Mesenchymal stem cell (in vitro differentiated cells and primary cell): ENCODE data around the gene AURKA.

Experiments
- DNase-seq: peaks from one replicate; pipeline ENCODE4 v3.0.0-alpha.2; 2013
- H2AFZ ChIP-seq: one replicate; pipeline ENCODE4 v1.6.1; 2013; ENCODE audit warnings: low read depth, mild to moderate bottlenecking, control low read depth, inconsistent platforms, low read length, moderate library complexity
- H2AK5ac ChIP-seq: 2 replicates; pipeline ENCODE4 v1.6.1; 2013; ENCODE audit warnings: low read length, moderate library complexity, mild to moderate bottlenecking, inconsistent platforms; ENCODE audit not compliant: severe bottlenecking
- H2BK120ac ChIP-seq: one replicate; pipeline ENCODE4 v1.6.1; 2013; ENCODE audit warnings: low read depth, mild to moderate bottlenecking, inconsistent platforms, low read length, moderate library complexity
- H2BK12ac ChIP-seq, 2 experiments: one replicate each; pipeline ENCODE4 v1.6.1; 2013; ENCODE audit warnings: inconsistent platforms in 2 of 2, low read length in 2 of 2, mild to moderate bottlenecking in 2 of 2, moderate library complexity in 2 of 2, control low read depth in 1 of 2
- H2BK15ac ChIP-seq: one replicate; pipeline ENCODE4 v1.6.1; 2013; ENCODE audit warnings: mild to moderate bottlenecking, low read depth, inconsistent platforms; ENCODE audit not compliant: poor library complexity, severe bottlenecking
- H2BK5ac ChIP-seq: 2 replicates; pipeline ENCODE4 v1.6.1; 2013; ENCODE audit warnings: low read depth, mild to moderate bottlenecking, low read length, control low read depth, inconsistent platforms; ENCODE audit not compliant: poor library complexity, severe bottlenecking
- H3K14ac ChIP-seq, 2 experiments: one replicate each; pipeline ENCODE4 v1.6.1; 2013; ENCODE audit warnings: inconsistent platforms in 2 of 2, low read length in 2 of 2, control low read depth in 1 of 2, mild to moderate bottlenecking in 1 of 2, moderate library complexity in 1 of 2
- H3K18ac ChIP-seq, 2 experiments: one replicate each; pipeline ENCODE4 v1.6.1; 2013; ENCODE audit warnings: inconsistent platforms in 2 of 2, low read length in 2 of 2, control low read depth in 1 of 2, low read depth in 1 of 2, mild to moderate bottlenecking in 1 of 2
- H3K23ac ChIP-seq, 2 experiments: one replicate each; pipeline ENCODE4 v1.6.1; 2013; ENCODE audit warnings: inconsistent platforms in 2 of 2, low read length in 2 of 2, mild to moderate bottlenecking in 2 of 2, moderate library complexity in 2 of 2, control low read depth in 1 of 2
- H3K27ac ChIP-seq: 2 replicates; pipeline ENCODE4 v1.5.1; 2013; ENCODE audit warnings: mild to moderate bottlenecking, moderate library complexity, low read length, control low read depth, inconsistent platforms; ENCODE audit not compliant: poor library complexity, severe bottlenecking
- H3K27me3 ChIP-seq, 2 experiments: 2 replicates each; pipeline versions ENCODE4 v1.6.1 to v1.7.0; 2013; ENCODE audit warnings: low read length in 2 of 2, mild to moderate bottlenecking in 2 of 2, moderate library complexity in 2 of 2, control low read depth in 1 of 2, inconsistent platforms in 1 of 2; ENCODE audit not compliant: control insufficient read depth in 1 of 2, insufficient read depth in 1 of 2
- H3K36me3 ChIP-seq, 2 experiments: 2 replicates each; pipeline versions ENCODE4 v1.6.1 to v1.7.0; 2013; ENCODE audit warnings: low read length in 2 of 2, control low read depth in 1 of 2, inconsistent platforms in 1 of 2, low read depth in 1 of 2, mild to moderate bottlenecking in 1 of 2; ENCODE audit not compliant: insufficient read depth in 2 of 2, control insufficient read depth in 1 of 2
- H3K4ac ChIP-seq, 2 experiments: one replicate each; pipeline ENCODE4 v1.6.1; 2013; ENCODE audit warnings: inconsistent platforms in 2 of 2, low read length in 2 of 2, mild to moderate bottlenecking in 2 of 2, moderate library complexity in 2 of 2, control low read depth in 1 of 2, low read depth in 1 of 2
- H3K4me1 ChIP-seq: 2 replicates; pipeline ENCODE4 v1.6.1; 2013; ENCODE audit warnings: low read depth, low read length, control low read depth; ENCODE audit not compliant: control insufficient read depth, insufficient read depth
- H3K4me2 ChIP-seq: 2 replicates; pipeline ENCODE4 v1.6.1; 2013; ENCODE audit warnings: low read length, mild to moderate bottlenecking, inconsistent platforms; ENCODE audit not compliant: poor library complexity, severe bottlenecking
- H3K4me3 ChIP-seq, 2 experiments: 2 replicates each; pipeline versions ENCODE4 v1.5.1 to v1.7.0; 2013; ENCODE audit warnings: low read length in 2 of 2, mild to moderate bottlenecking in 2 of 2, control low read depth in 1 of 2, low read depth in 1 of 2; ENCODE audit not compliant: insufficient read depth in 1 of 2
- H3K79me1 ChIP-seq: replicated peaks from 2 replicates; pipeline ENCODE4 v1.6.1; 2013; ENCODE audit warnings: mild to moderate bottlenecking, control low read depth, low read length, inconsistent platforms; ENCODE audit not compliant: poor library complexity, severe bottlenecking
- H3K9ac ChIP-seq: 2 replicates; pipeline ENCODE4 v1.7.0; 2013; ENCODE audit warnings: mild to moderate bottlenecking, low read length, moderate library complexity
- H3K9me3 ChIP-seq: 2 replicates; pipeline ENCODE4 v1.7.0; 2013; ENCODE audit warnings: mild to moderate bottlenecking, low read length; ENCODE audit not compliant: control insufficient read depth
- H4K8ac ChIP-seq: one replicate; pipeline ENCODE4 v1.6.1; 2013; ENCODE audit warnings: inconsistent platforms, mild to moderate bottlenecking, low read length, moderate library complexity
- H4K91ac ChIP-seq: one replicate; pipeline ENCODE4 v1.6.1; 2013; ENCODE audit warnings: mild to moderate bottlenecking, low read length, inconsistent platforms
- WGBS: methylation state at CpG from one replicate; pipeline ENCODE4 v1.1.7; 2013; ENCODE audit warnings: mixed read lengths; 5-methylcytosine and 5-hydroxymethylcytosine counted together

The AURKA gene

GRCh38 chr20:56428881-56429280 is 36.9 kb upstream of the AURKA start:
- Histone ChIP-seq H2BK120ac (no peak overlapping the region), H3K27ac (no peak overlapping the region), H3K23ac (peak overlapping the region in 1 of 2 experiments; percentile 28), H3K4me1 (peaks cover 9% of the 10 kb centered on the region), H4K8ac (peak overlapping the region; percentile 8), H3K79me1 (no peaks in the 10 kb centered on the region), H3K4ac (no peak overlapping the region), H2AFZ (peak overlapping the region; percentile 46), H3K4me2 (no peak overlapping the region), H2AK5ac (no peak overlapping the region), H3K9ac (peak overlapping the region; percentile 9), H3K18ac (no peak overlapping the region), H2BK12ac (peak overlapping the region in 1 of 2 experiments; percentile 43), H3K27me3 (peaks cover 0 to 22% of the 10 kb centered on the region in 2 experiments), H4K91ac (no peak overlapping the region), H3K9me3 (no peaks in the 10 kb centered on the region), H3K14ac (no peak overlapping the region), H2BK5ac (no peak overlapping the region), H3K36me3 (no peaks in the 10 kb centered on the region), H3K4me3 (no peak overlapping the region), H2BK15ac (no peak overlapping the region)
- WGBS: 96% methylated on average over 8 of the region's 8 CpGs
- no peak for DNase-seq

- no peaks in the 10 kb centered on the region for H3K79me1 ChIP-seq
- whole genome bisulfite sequencing: 95% methylated on average over 5 of the region's 5 CpGs
- H3K4me2 ChIP-seq: no peak overlapping the region
- no peaks in the 10 kb centered on the region for H3K36me3 ChIP-seq
- no peak overlapping the region for H3K9ac ChIP-seq
- no peak overlapping the region for H3K23ac ChIP-seq
- H2BK5ac ChIP-seq: no peak overlapping the region
- H2AFZ ChIP-seq: no peak overlapping the region
- peaks cover 9% of the 10 kb centered on the region for H3K4me1 ChIP-seq
- H3K9me3 ChIP-seq: no peaks in the 10 kb centered on the region
- no peak overlapping the region for H2BK120ac ChIP-seq
- H3K14ac ChIP-seq: no peak overlapping the region
- H2BK15ac ChIP-seq: no peak overlapping the region
- H3K4me3 ChIP-seq: no peak overlapping the region
- H4K91ac ChIP-seq: no peak overlapping the region
- DNase-seq: no peak
- no peak overlapping the region for H3K27ac ChIP-seq
- H3K4ac ChIP-seq: no peak overlapping the region
- peaks cover 0 to 22% of the 10 kb centered on the region in 2 experiments for H3K27me3 ChIP-seq
- H2BK12ac ChIP-seq: peak overlapping the region in 1 of 2 experiments; percentile 10
- H4K8ac ChIP-seq: no peak overlapping the region
- no peak overlapping the region for H2AK5ac ChIP-seq
- peak overlapping the region in 1 of 2 experiments; percentile 38 for H3K18ac ChIP-seq
Measured at GRCh38 chr20:56428410-56428809, 36.4 kb upstream of the AURKA start.

GRCh38 chr20:56427797-56428196 is 35.8 kb upstream of the AURKA start:
- Histone ChIP-seq H2BK15ac (no peak overlapping the region), H3K18ac (no peak overlapping the region), H3K4me3 (no peak overlapping the region), H2AFZ (no peak overlapping the region), H4K8ac (no peak overlapping the region), H3K23ac (no peak overlapping the region), H3K27me3 (peaks cover 0 to 22% of the 10 kb centered on the region in 2 experiments), H3K4ac (no peak overlapping the region), H2BK5ac (no peak overlapping the region), H3K9ac (no peak overlapping the region), H3K27ac (no peak overlapping the region), H4K91ac (no peak overlapping the region), H2BK120ac (no peak overlapping the region), H3K9me3 (no peaks in the 10 kb centered on the region), H3K36me3 (no peaks in the 10 kb centered on the region), H3K14ac (no peak overlapping the region), H3K4me1 (peaks cover 11% of the 10 kb centered on the region), H3K79me1 (no peaks in the 10 kb centered on the region), H2BK12ac (no peak overlapping the region), H2AK5ac (no peak overlapping the region), H3K4me2 (no peak overlapping the region)
- no peak for DNase-seq
- 90% methylated on average over 3 of the region's 4 CpGs for WGBS

GRCh38 chr20:56426926-56427325 is 34.9 kb upstream of the AURKA start:
- Histone ChIP-seq H3K4me1 (peaks cover 14% of the 10 kb centered on the region), H4K91ac (no peak overlapping the region), H2BK5ac (no peak overlapping the region), H3K27me3 (peaks cover 0 to 18% of the 10 kb centered on the region in 2 experiments), H2AK5ac (no peak overlapping the region), H2AFZ (no peak overlapping the region), H3K79me1 (no peaks in the 10 kb centered on the region), H3K27ac (no peak overlapping the region), H3K18ac (no peak overlapping the region), H2BK15ac (no peak overlapping the region), H3K4me2 (no peak overlapping the region), H4K8ac (no peak overlapping the region), H3K23ac (no peak overlapping the region), H3K36me3 (no peaks in the 10 kb centered on the region), H3K14ac (no peak overlapping the region), H3K9ac (no peak overlapping the region), H2BK12ac (no peak overlapping the region), H3K4ac (no peak overlapping the region), H3K9me3 (no peaks in the 10 kb centered on the region), H2BK120ac (no peak overlapping the region), H3K4me3 (no peak overlapping the region)
- DNase-seq: no peak
